ENCODE data around the gene KDM5C. TPM values are rescaled to one million over a fixed set of nuclear protein-coding genes. Genes with fewer than 3 reads are reported as not detected.

Gene KDM5C
- total RNA-seq, 4 donors from 2014 or later, result 99.7 to 178 (median 114) TPM

DNA sequence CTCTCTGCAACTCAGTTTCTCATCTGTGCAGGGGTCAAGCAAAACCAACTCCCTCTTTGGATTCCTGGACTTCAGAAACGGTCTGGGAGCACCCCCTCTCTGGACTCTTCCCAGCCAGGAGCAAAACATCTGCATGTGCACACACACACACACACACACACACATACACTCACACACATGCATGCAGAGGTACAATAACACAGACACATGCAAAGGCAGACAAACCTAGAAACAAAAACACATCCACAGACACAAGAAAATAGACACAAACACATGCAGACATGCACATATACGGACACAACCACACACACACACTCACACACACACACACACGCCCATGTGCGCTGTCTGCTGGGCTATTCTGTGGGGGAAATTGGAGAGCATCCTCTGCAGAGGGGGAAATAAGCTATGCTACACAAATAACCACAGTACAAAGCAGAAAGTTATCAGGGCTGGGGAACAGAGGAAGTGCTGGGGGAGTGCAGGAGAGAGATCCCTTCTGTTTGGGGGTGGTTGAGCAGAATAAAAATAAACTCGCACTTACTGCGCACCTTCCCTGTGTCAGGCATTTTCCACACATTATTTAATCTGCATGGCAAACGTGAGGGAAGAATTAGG is 36.5 kb upstream of the KDM5C start:
- DNase-seq, result no peak
- intact Hi-C loops (cut with DNase I), result no loop called here
- H3K27me3 ChIP-seq, result no peaks in the 10 kb centered on the region
- no peak for TF ChIP-seq CTCF (IDR thresholded peaks at IDR 0.05)
- TF ChIP-seq POLR2A (IDR thresholded peaks at IDR 0.05), result no peak
- no peaks in the 10 kb centered on the region for H3K9me3 ChIP-seq
- 60 to 66% methylated on average over 7 of the region's 7 CpGs for WGBS, 2 donors
- no peaks in the 10 kb centered on the region for H3K36me3 ChIP-seq
- H3K4me3 ChIP-seq (replicated peaks in 1 of 3), result no peak overlapping the region
- no peaks in the 10 kb centered on the region for H3K4me1 ChIP-seq
- no peak overlapping the region for H3K27ac ChIP-seq

DNA sequence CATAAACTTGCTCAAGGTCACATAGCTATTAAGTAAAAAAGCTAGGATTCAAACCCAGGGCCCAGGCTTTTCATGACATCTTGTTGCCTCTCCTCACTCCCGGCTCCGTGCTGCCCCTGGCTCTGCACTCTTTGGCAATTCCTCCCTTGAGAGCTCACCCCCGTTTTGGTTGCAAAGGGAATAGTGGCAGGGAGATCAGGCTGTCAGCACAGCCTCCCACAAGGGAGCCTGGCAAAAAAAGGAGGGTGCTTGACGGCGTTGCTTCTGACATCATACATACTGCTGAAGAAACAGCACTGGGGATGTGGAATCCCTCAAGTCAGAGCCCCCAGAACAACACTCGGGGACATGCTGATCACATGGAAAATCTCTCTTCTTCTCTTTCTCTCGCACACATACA is 35.8 kb upstream of the KDM5C start:
- no peak overlapping the region for H3K4me3 ChIP-seq (replicated peaks in 1 of 3)
- no peak overlapping the region for H3K27ac ChIP-seq
- 77 to 95% methylated on average over 2 to 3 of the region's 7 CpGs for WGBS, 2 donors
- no peaks in the 10 kb centered on the region for H3K27me3 ChIP-seq
- no peaks in the 10 kb centered on the region for H3K4me1 ChIP-seq
- no peak for DNase-seq
- no peaks in the 10 kb centered on the region for H3K9me3 ChIP-seq
- TF ChIP-seq CTCF (IDR thresholded peaks at IDR 0.05) (no peak), POLR2A (IDR thresholded peaks at IDR 0.05) (no peak)
- intact Hi-C loops (cut with DNase I), result no loop called here
- no peaks in the 10 kb centered on the region for H3K36me3 ChIP-seq

GRCh38 chrX:53257670-53258423 is 32.8 kb upstream of the KDM5C start:
- no peaks in the 10 kb centered on the region for H3K9me3 ChIP-seq
- intact Hi-C loops (cut with DNase I), result no loop called here
- no peak for DNase-seq
- 92 to 95% methylated on average over 6 of the region's 6 CpGs for WGBS, 2 donors
- H3K27me3 ChIP-seq, result no peaks in the 10 kb centered on the region
- TF ChIP-seq CTCF (IDR thresholded peaks at IDR 0.05), result no peak
- no peak for TF ChIP-seq POLR2A (IDR thresholded peaks at IDR 0.05)
- no peak overlapping the region for H3K4me3 ChIP-seq (replicated peaks in 1 of 3)
- no peaks in the 10 kb centered on the region for H3K36me3 ChIP-seq
- no peak overlapping the region for H3K27ac ChIP-seq
- H3K4me1 ChIP-seq, result no peaks in the 10 kb centered on the region

DNA sequence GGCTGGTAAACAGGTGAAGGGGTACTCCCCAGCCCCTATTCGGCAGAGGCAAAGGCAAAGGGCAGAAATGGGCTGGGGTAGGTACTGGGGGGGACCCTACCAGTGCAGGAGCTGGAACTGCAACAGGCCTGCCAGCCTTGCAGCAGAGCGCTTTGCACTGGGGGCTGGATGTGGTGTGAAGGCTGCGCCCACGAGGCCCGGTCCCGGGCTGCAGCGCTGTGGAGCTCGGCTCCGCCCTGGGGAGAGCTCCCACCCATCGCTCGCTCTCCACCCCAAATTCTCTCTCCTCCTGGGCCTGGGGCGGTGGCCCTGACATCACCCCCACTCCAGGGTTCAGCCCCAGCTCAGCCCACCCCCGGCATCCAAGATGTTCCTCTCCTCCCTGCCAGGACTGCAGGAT is 32.2 kb upstream of the KDM5C start:
- TF ChIP-seq CTCF (IDR thresholded peaks at IDR 0.05) (no peak), POLR2A (IDR thresholded peaks at IDR 0.05) (no peak)
- H3K9me3 ChIP-seq, result no peaks in the 10 kb centered on the region
- H3K4me1 ChIP-seq, result no peaks in the 10 kb centered on the region
- intact Hi-C loops (cut with DNase I), result no loop called here
- DNase-seq, result no peak
- H3K27ac ChIP-seq, result no peak overlapping the region
- H3K36me3 ChIP-seq, result no peaks in the 10 kb centered on the region
- H3K27me3 ChIP-seq, result no peaks in the 10 kb centered on the region
- H3K4me3 ChIP-seq (replicated peaks in 1 of 3), result no peak overlapping the region
- WGBS, 2 donors, result 77 to 81% methylated on average over 3 of the region's 13 CpGs

- H3K9me3 ChIP-seq, result no peaks in the 10 kb centered on the region
- H3K4me3 ChIP-seq (replicated peaks in 1 of 3), result no peak overlapping the region
- no peak for TF ChIP-seq CTCF (IDR thresholded peaks at IDR 0.05)
- TF ChIP-seq POLR2A (IDR thresholded peaks at IDR 0.05), result no peak
- H3K27me3 ChIP-seq, result no peaks in the 10 kb centered on the region
- no peaks in the 10 kb centered on the region for H3K36me3 ChIP-seq
- no peaks in the 10 kb centered on the region for H3K4me1 ChIP-seq
- no peak overlapping the region for H3K27ac ChIP-seq
- whole genome bisulfite sequencing, 2 donors, result 68 to 74% methylated on average over 5 to 9 of the region's 17 CpGs
- intact Hi-C loops (cut with DNase I), result no loop called here
- DNase-seq, result peak in 1 of 2 donors; percentile 6
Measured at GRCh38 chrX:53256446-53257041, 31.5 kb upstream of the KDM5C start.

Data from thyroid gland (tissue), 4 donors.